GM12878 (cell line): Measurements from ENCODE around the gene PI4KA. TPM values are rescaled to one million over a fixed set of nuclear protein-coding genes. Genes with fewer than 3 reads are reported as not detected.

Experiments used
- ATAC-seq: fragments of 200-7000 bp; cut with Tn5 transposase; 3 replicates; pipeline ENCODE4 v1.9.1; 2020; ENCODE audit warnings: mild to moderate bottlenecking, moderate library complexity
- BruUV-seq: library from RNA; stranded (reverse); fragments of 400-500 nt; replicated peaks from 2 replicates; lab custom pipeline; 2021; lab: Mats Ljungman, UMichigan
- CTCF ChIA-PET: fragments of 300-600 bp; sonication (Branson Sonifier 250); formaldehyde crosslinking; extraction: SDS; loops from one replicate; lab custom pipeline; 2021; ENCODE audit warnings: inconsistent platforms; lab: Yijun Ruan, JAX
- POLR2A ChIA-PET: fragments of 350-600 bp; formaldehyde crosslinking; extraction: SDS; loops from one replicate; lab custom pipeline; 2021; ENCODE audit warnings: inconsistent platforms; lab: Charles Lee
- RAD21 ChIA-PET: fragments of 300-600 bp; sonication (Branson Sonifier 250); formaldehyde crosslinking; loops from one replicate; lab custom pipeline; 2023; ENCODE audit warnings: antibody characterized with exemption; ENCODE audit not compliant: unreplicated experiment; lab: Charles Lee
- SMC1A ChIA-PET: fragments of 300-600 bp; sonication (Branson Sonifier 250); formaldehyde crosslinking; loops from one replicate; lab custom pipeline; 2023; ENCODE audit not compliant: unreplicated experiment, uncharacterized antibody; lab: Charles Lee
- DNase-seq: peaks from one replicate; pipeline ENCODE4 v3.0.0-alpha.2; 2011; ENCODE audit warnings: low read depth, low spot score
- FAIRE-seq: peaks from 3 replicates; lab custom pipeline; 2011; peaks lifted over from hg19 to GRCh38; lab: Jason Lieb, UNC
- H2AFZ ChIP-seq: 2 replicates; pipeline ENCODE4 v1.6.0; 2011; ENCODE audit warnings: low read depth, low read length, control low read depth; ENCODE audit not compliant: control insufficient read depth
- H3K27ac ChIP-seq: 2 replicates; pipeline ENCODE4 v1.5.1; 2011; ENCODE audit warnings: control low read depth; ENCODE audit not compliant: control insufficient read depth, insufficient read depth
- H3K27me3 ChIP-seq, 2 experiments: replicated peaks in 1 of 2; 2 replicates each; pipeline versions ENCODE4 v1.6.0 to v1.6.1; 2011; ENCODE audit warnings: low read length in 1 of 2; ENCODE audit not compliant: control insufficient read depth in 2 of 2, insufficient read depth in 2 of 2
- H3K36me3 ChIP-seq, 2 experiments: 2 replicates each; pipeline ENCODE4 v1.5.1; 2011; ENCODE audit warnings: low read length in 1 of 2; ENCODE audit not compliant: control insufficient read depth in 2 of 2, insufficient read depth in 2 of 2
- H3K4me1 ChIP-seq: 2 replicates; pipeline ENCODE4 v1.6.1; 2011; ENCODE audit warnings: mild to moderate bottlenecking, low read length, moderate library complexity, mixed read lengths; ENCODE audit not compliant: control insufficient read depth, insufficient read depth
- H3K4me2 ChIP-seq: 2 replicates; pipeline ENCODE4 v1.6.0; 2011; ENCODE audit warnings: control low read depth; ENCODE audit not compliant: control insufficient read depth, insufficient read depth
- H3K4me3 ChIP-seq: fragments of 200-600 bp; sonication (generic); 2 replicates; pipeline ENCODE4 v1.5.1; 2016
- H3K79me2 ChIP-seq: 2 replicates; pipeline ENCODE4 v1.6.0; 2011; ENCODE audit warnings: low read length; ENCODE audit not compliant: control insufficient read depth, insufficient read depth
- H3K9ac ChIP-seq: 2 replicates; pipeline ENCODE4 v1.8.0; 2011; ENCODE audit warnings: low read length, control low read depth, mixed read lengths; ENCODE audit not compliant: control insufficient read depth, insufficient read depth
- H3K9me3 ChIP-seq: replicated peaks from 3 replicates; pipeline ENCODE4 v1.5.1; 2011; ENCODE audit warnings: mild to moderate bottlenecking, low read length; ENCODE audit not compliant: control insufficient read depth, insufficient read depth
- H4K20me1 ChIP-seq: 2 replicates; pipeline ENCODE4 v1.6.0; 2011; ENCODE audit not compliant: control insufficient read depth, insufficient read depth
- CHD2 ChIP-seq: IDR thresholded peaks from 2 replicates; pipeline ENCODE4 v1.6.1; 2011; ENCODE audit warnings: low read depth, low read length, improper control_type of control experiment, borderline replicate concordance
- CHD4 ChIP-seq: fragments of 200-600 bp; sonication (generic); IDR thresholded peaks from 2 replicates; pipeline ENCODE4 v1.6.1; 2016; ENCODE audit warnings: mild to moderate bottlenecking
- EP300 ChIP-seq, 2 experiments: fragments of 150-350 bp in 1 of 2; IDR thresholded peaks; 2 replicates each; pipeline ENCODE4 v1.6.1; 2011 to 2012; ENCODE audit warnings: low read depth in 2 of 2, low read length in 2 of 2, borderline replicate concordance in 1 of 2, improper control_type of control experiment in 1 of 2, inconsistent platforms in 1 of 2; ENCODE audit not compliant: control insufficient read depth in 1 of 2
- JUND ChIP-seq: IDR thresholded peaks from 2 replicates; pipeline ENCODE4 v1.6.1; 2012; ENCODE audit warnings: low read depth, mild to moderate bottlenecking, low read length, improper control_type of control experiment, moderate library complexity
- KLF5 ChIP-seq: fragments of 450-650 bp; IDR thresholded peaks from 2 replicates; pipeline ENCODE4 v1.6.1; 2014; ENCODE audit warnings: mild to moderate bottlenecking; ENCODE audit not compliant: partially characterized antibody
- MLLT1 ChIP-seq: fragments of 450-650 bp; IDR thresholded peaks from 2 replicates; pipeline ENCODE4 v1.6.1; 2016; ENCODE audit warnings: mild to moderate bottlenecking
- POU2F2 ChIP-seq: IDR thresholded peaks from 3 replicates; pipeline ENCODE4 v1.6.1; 2011; ENCODE audit warnings: low read depth, mild to moderate bottlenecking, low read length, borderline replicate concordance
- RBBP5 ChIP-seq: fragments of 200-600 bp; sonication (generic); conservative IDR thresholded peaks from 2 replicates; pipeline ENCODE4 v1.6.1; 2016
- REST ChIP-seq: IDR thresholded peaks from 2 replicates; pipeline ENCODE4 v1.6.1; 2012; ENCODE audit warnings: mild to moderate bottlenecking, low read depth, low read length
- SIN3A ChIP-seq: IDR thresholded peaks from 2 replicates; pipeline ENCODE4 v1.6.1; 2012; ENCODE audit warnings: low read depth, low read length, improper control_type of control experiment
- SMC3 ChIP-seq: IDR thresholded peaks from 2 replicates; pipeline ENCODE4 v1.6.1; 2011; ENCODE audit warnings: low read length, improper control_type of control experiment, borderline replicate concordance
- SRF ChIP-seq, 2 experiments: IDR thresholded peaks; 2 replicates each; pipeline ENCODE4 v1.6.1; 2011; ENCODE audit warnings: low read depth in 2 of 2, low read length in 2 of 2, mild to moderate bottlenecking in 1 of 2, moderate library complexity in 1 of 2
- ZNF384 ChIP-seq: IDR thresholded peaks from 2 replicates; pipeline ENCODE4 v1.6.1; 2012; ENCODE audit warnings: low read depth, mild to moderate bottlenecking, low read length, improper control_type of control experiment, borderline replicate concordance
- ZNF592 ChIP-seq: fragments of 450-650 bp; IDR thresholded peaks from 2 replicates; pipeline ENCODE4 v1.6.1; 2017; ENCODE audit warnings: mild to moderate bottlenecking, moderate library complexity
- WGBS: methylation state at CpG from one replicate; pipeline ENCODE4 v1.1.6; 2016; ENCODE audit warnings: low lambda C conversion rate; ENCODE audit not compliant: insufficient replicate concordance, insufficient coverage; ENCODE audit errors: missing lambda C conversion rate; 5-methylcytosine and 5-hydroxymethylcytosine counted together
- in situ Hi-C: fragments of 300-500 bp; cut with MboI; formaldehyde crosslinking; loops from 9 replicates; pipeline ENCODE4 v1.14.3; 2018; ENCODE audit warnings: mixed read lengths
- intact Hi-C: fragments of 100-400 bp; cut with micrococcal nuclease; formaldehyde crosslinking; loops from one replicate; pipeline ENCODE4 v1.14.2; 2022; ENCODE audit not compliant: unreplicated experiment
- polyA plus RNA-seq, 11 experiments: library from polyadenylated mRNA; depleted of rRNA in 4 of 11; unstranded in 6 of 11; stranded (reverse) in 5 of 11; fragments of >200 nt; fragmentation: Nextera tagmentation in 4 of 11; fragmentation: Illumina TruSeq in 1 of 11; extraction: Ambion mirVana in 4 of 11; extraction: Trizol in 1 of 11; gene quantifications; 1 replicate in 1 of 11; 2 replicates in 10 of 11; pipeline versions ENCODE4 v1.2.1 to v1.2.3, GENCODE V29; 2011 to 2016; ENCODE audit warnings: inconsistent platforms in 2 of 11, missing spikeins in 2 of 11, low read depth in 1 of 11
- total RNA-seq, 4 experiments: library from RNA; depleted of rRNA in 3 of 4; stranded (reverse); fragments of >200 nt in 3 of 4; fragmentation: Illumina TruSeq in 1 of 4; extraction: Trizol in 1 of 4; gene quantifications; 2 replicates each; pipeline versions ENCODE4 v1.2.1 to v1.2.3, GENCODE V29; 2013 to 2021
- TF ChIP-seq, protein P1 (sequence below): fragments of 450-650 bp; IDR thresholded peaks from 2 replicates; pipeline ENCODE4 v1.6.1; 2014; ENCODE audit warnings: mild to moderate bottlenecking

Gene PI4KA
- total and polyA plus RNA-seq, 10 of the 15 experiments (the other 5 are each of a cell fraction or from before 2014, with no cell fraction given), result 4.2 to 78.4 (median 42.1) TPM

- no peak overlapping the region for H3K4me2 ChIP-seq
- ChIA-PET CTCF (no interaction called here), RAD21 (no interaction called here), SMC1A (no interaction called here), POLR2A (no interaction called here)
- no peaks in the 10 kb centered on the region; a peak in 2 of 4 replicates for H3K36me3 ChIP-seq
- H4K20me1 ChIP-seq, result no peaks in the 10 kb centered on the region
- H3K27ac ChIP-seq, result no peak overlapping the region
- intact Hi-C loops (no loop called here), in situ Hi-C loops (no loop called here)
- H3K9ac ChIP-seq, result no peak overlapping the region
- 50% methylated on average over 1 of the region's 1 CpG for WGBS
- no TSS peak for BruUV-seq
- DNase-seq (no peak), ATAC-seq (no peak), FAIRE-seq (no peak)
- no peaks in the 10 kb centered on the region for H3K27me3 ChIP-seq
- no peaks in the 10 kb centered on the region for H3K4me1 ChIP-seq
- no peak overlapping the region for H2AFZ ChIP-seq
- no peak overlapping the region for H3K4me3 ChIP-seq
- no peak for TF ChIP-seq JUND
- no peak for TF ChIP-seq POU2F2
- TF ChIP-seq SIN3A, result no peak
- no peak for TF ChIP-seq SRF (IDR thresholded peaks at IDR 0.05; ENCODE audit: low read depth in 2 of 2, low read length in 2 of 2)
- no peak for TF ChIP-seq CHD4
- TF ChIP-seq CHD2, result no peak
- TF ChIP-seq ZNF384, result no peak
- no peak for TF ChIP-seq MLLT1
- no peak for TF ChIP-seq EP300 (IDR thresholded peaks at IDR 0.05; ENCODE audit: borderline replicate concordance in 1 of 2, control insufficient read depth in 1 of 2, low read depth in 2 of 2, low read length in 2 of 2)
- TF ChIP-seq SMC3, result no peak
- TF ChIP-seq KLF5, result no peak
- TF ChIP-seq RBBP5, result no peak
- TF ChIP-seq ZNF592, result no peak
- TF ChIP-seq, protein P1, sequence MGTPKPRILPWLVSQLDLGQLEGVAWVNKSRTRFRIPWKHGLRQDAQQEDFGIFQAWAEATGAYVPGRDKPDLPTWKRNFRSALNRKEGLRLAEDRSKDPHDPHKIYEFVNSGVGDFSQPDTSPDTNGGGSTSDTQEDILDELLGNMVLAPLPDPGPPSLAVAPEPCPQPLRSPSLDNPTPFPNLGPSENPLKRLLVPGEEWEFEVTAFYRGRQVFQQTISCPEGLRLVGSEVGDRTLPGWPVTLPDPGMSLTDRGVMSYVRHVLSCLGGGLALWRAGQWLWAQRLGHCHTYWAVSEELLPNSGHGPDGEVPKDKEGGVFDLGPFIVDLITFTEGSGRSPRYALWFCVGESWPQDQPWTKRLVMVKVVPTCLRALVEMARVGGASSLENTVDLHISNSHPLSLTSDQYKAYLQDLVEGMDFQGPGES, result no peak
- TF ChIP-seq REST, result no peak
- H3K9me3 ChIP-seq, result no peaks in the 10 kb centered on the region
- H3K79me2 ChIP-seq, result no peaks in the 10 kb centered on the region
These were observed 16.7 kb upstream of the PI4KA start for GRCh38 chr22:20875296-20875695.
